NCI-H1417 (cell line): ENCODE data around the gene TNFSF18.
"Not testable (repeated sequence)": the region's sequence is repeated elsewhere in the genome, so short reads cannot be mapped to it uniquely, and the experiment has no call there.

ENCODE experiments used
- DNase-seq, 3 experiments: peaks; one replicate each; lab custom pipeline; 2025; lab: John Stamatoyannopoulos, UW

Gene TNFSF18

DNA sequence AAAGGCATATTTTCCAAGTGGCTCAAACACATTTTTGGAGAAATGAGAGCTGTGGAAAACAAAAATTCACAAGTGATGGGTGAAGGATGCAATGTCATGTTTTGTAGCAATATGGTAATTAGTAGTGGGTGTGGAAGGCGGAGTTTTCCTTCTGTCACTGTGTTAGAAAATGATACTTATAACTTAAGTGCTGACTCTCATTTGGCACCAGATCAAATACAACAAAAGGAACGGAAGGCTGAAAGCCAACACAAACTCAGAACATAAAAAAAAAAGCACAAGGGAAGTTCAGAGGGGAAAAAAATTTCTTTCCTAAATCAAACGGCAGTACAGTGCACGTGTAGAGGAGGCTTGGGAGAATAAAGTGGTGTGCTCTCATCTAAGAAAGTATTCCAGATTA, at the start of gene TNFSF18:
Gene TNFSF18 (minus strand): TSS at position 77 of the 400 bp plus-strand sequence. CDS start 45 bp downstream, at position 32.
- DNase-seq, result peak in 1 of 3 experiments; percentile 12

- DNase-seq, result no peak
Measured at GRCh38 chr1:173099166-173099565, 48.4 kb upstream of the TNFSF18 start.

DNA sequence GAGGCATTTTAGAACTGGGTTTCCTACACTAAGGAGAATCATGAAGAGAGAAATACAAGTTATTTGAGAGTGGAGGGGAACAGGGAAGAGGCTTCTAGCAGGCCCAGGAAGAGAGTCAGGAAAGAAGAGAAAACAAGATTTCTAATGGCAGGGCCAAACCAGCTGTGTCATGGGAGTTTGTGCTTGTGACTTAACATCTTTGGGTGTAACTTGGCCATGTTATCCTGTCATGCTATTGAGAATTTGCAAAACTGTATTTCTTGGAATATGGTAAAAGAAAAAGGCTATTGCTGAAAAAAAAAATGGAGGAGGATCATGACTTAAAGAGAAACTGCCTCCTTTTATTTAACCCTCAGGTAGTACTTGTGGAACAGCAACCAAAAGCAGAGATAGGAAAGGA, 47.4 kb upstream of the TNFSF18 start:
- DNase-seq, result no peak

DNA sequence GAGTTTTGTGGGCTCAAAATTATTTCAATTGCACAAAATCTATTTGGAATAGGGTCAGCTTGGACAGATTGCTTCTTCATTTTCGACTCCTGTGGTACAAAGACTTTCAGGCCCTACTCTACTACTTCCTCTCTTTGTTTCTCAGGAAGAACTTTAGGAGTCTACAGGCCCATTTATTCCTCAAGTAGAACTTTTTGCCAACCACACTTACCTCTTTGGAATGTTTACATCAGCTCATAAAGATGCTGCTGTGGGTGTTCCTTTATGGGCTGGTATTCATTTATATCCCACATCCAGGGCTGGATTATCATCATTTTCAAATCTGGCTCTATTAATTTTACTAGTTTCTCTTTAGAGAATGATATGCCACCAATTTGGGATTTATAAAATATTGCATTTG, 46.3 kb upstream of the TNFSF18 start:
- DNase-seq, result no peak

GRCh38 chr1:173095632-173096031, 44.9 kb upstream of the TNFSF18 start:
- no peak for DNase-seq

DNA sequence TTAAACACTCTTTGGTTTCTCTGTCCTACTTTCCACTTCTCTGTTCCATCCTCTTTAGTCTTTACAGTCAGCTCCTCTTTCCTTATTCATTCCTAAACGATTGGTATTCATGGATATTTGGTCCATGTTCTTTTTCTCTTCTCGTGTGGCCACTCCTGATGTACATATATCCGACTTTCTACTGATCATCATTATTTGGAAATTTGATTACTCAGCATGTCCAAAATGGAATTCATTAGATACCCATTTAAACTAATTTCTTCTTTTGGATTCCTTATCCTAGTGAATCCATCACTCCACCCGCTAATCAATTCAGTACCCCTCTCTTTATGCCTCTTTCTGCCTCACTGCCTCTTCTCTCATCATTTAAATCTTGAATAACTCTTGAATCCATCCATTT, 43.8 kb upstream of the TNFSF18 start:
- DNase-seq, result no peak

DNA sequence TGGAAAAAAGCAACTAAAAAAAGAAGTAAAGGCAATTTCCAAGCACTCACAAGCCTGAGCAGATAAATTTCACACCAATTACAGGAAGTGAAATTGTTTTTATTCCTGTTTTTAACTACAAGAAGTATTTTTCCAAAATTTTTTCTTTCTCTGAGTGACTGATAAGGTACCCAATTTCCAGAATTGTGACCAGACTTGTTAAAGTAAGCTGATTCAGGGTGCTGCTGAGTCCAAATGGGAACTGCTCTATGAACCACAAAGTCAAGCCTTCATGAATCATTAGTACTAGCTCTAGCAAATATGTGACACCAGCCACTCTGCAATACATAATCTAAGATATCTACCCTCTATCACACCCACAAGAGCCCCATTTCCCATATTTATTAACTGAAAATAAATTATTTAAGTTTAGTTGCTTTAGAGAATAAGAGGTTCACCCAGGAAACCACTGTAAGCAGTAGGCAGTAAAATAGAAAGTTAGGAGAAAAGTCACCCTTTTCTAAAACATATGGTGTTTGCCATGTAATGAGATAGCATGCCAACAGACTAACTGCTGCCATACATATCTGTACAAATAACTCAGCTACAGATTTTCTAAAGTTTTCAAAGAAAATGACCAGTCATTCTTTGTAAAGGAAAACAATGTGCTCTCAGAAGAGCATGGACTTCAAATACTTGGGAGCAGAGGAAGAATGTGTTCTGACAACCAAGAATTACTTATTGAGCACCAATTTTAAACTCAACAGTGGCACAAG, 43.1 kb upstream of the TNFSF18 start:
- DNase-seq, result no peak

DNA sequence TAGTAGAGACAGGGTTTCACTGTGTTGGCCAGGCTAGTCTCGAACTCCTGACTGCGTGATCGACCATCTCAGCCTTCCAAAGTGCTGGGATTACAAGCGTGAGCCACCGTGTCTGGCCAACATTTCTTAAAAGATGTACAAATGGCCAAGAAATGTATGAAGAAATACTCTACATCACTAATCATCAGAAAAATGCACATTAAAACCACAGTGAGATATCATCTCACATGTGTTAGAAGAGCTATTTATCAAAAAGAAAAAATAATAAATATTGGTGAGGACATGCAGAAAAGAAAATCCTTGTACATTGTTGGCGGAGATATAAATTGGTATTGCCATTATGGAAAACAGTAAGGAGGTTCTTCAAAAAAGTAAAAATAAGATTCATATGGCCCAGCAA, 33.6 kb upstream of the TNFSF18 start:
- DNase-seq, result no peak

- no peak for DNase-seq
Measured at GRCh38 chr1:173082913-173083312, 32.2 kb upstream of the TNFSF18 start.

- DNase-seq, result not testable (repeated sequence)
Measured at GRCh38 chr1:173074217-173074616, 23.5 kb upstream of the TNFSF18 start.

DNA sequence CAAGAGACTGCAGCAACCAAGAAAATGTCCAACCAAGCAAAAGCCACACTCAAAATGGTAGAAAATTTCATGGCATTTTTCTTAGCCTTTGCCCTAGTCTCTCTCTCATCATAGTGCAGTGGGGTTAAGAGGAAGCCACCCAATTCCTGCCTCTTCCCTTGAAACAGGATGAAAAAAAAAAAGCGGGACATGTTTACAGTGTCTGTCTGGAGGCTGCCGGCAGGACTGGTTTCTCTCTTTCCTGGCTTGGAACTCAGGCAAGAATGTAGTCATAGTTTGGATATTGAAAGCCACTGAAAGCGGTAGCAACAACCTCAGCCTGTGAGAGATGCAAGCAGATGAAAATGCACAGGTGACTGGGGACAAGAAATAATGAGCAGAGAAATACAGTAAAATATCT, 13.3 kb upstream of the TNFSF18 start:
- no peak for DNase-seq

DNA sequence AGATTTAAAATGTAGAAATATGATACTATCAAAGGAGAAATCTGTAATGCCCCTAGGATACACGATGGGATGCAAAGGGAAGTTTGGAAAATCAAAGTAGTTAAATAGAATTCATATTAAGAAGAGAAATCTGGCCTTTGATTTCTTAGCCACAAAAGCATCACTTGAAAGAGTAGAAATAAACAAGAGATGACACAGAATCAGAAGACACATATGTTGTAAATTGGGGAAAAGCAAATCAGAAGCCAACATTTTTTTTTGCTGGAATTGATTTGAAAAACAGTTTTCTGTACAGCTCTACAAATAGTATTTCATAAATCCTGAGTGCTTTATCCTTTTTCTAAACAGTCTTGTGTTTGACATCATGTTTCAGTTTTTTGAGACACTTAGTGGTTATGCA, 12.4 kb upstream of the TNFSF18 start:
- DNase-seq, result no peak

DNA sequence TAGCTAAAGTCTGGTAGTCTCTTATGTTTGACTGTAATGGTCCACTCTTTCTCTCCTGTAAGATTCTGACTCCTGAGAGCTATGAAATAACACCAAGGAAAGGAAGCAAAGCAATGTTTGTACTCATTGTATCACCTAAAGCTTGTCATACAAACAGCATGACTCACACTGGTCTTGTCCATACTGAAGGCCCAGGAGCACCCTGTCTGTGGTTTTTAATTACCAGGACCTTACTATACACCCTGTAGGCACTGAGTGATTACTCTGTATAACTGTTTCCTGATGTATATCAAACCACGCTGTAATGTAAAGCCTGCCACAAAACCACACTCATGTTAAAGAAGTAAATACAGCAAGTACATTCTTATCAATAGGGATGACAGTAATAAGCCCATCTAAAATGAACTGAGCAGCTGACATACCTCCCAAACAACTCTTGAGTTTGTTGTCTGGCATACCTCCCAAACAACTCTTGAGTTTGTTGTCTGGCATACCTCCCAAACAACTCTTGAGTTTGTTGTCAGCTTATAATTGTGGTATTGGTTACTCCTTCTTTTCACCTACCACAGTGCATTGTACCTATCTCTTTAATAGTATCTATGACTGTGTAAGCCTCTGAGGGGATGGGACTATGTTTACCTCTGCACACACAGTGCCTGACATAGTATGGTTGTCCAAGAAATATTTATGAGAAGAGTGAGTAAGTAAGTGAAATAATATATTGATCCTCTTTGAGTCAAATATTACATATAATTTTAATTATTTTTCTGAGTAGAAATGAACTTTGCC, 11.6 kb upstream of the TNFSF18 start:
- no peak for DNase-seq

- DNase-seq, result no peak
Measured at GRCh38 chr1:173058556-173058955, 7.8 kb upstream of the TNFSF18 start.

- DNase-seq, result no peak
Measured at GRCh38 chr1:173057984-173058383, 7.2 kb upstream of the TNFSF18 start.

DNA sequence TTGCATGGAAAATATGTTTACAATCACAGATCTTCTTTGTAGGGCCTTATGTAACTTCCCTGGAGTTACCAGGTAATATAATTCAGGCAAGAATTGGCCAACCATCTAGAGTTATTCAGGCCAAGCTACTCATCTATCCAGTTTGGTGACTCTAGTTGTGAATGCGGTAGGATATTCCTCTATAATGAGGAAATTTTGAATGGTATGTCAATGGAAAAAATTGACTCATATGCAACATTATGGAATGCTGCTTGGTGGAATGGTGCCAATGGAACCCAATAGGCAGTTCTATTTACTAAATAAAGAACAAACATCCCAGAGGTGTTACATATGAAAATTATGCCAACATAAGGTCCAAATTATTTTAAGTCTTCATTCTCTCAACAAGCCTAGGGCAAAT, 5.6 kb upstream of the TNFSF18 start:
- DNase-seq, result no peak

DNA sequence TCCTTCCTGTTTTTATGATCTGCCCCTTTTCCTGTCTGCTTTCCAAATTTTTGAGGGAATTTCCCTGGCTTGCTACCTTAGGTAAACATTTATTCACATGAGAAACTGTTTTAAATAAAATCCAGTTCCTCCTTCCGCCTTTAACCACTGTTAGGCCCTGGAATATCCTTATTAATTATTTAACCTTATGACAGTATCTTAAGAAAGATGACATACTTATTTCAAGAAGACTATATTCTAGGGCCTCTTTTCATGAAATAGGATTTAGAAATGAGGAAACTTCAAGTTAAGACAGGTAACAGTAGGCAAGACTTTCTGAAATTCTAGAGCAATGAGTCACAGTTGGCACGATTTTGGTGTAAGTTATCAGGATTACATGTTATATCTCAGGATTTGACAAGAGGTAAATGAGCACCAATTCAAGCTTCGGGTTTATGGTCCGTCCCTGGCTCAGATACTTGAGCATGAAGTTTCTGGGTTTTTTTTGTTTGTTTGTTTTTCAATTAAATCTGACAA, 2.0 kb upstream of the TNFSF18 start:
- DNase-seq, result no peak

GRCh38 chr1:173049322-173049633, 1.5 kb downstream of the TNFSF18 start:
- no peak for DNase-seq

GRCh38 chr1:173048621-173049321, 2.0 kb downstream of the TNFSF18 start:
- no peak for DNase-seq

GRCh38 chr1:173044656-173045055, 6.1 kb downstream of the TNFSF18 start:
- no peak for DNase-seq

GRCh38 chr1:173043253-173043652, 7.5 kb downstream of the TNFSF18 start:
- no peak for DNase-seq

DNA sequence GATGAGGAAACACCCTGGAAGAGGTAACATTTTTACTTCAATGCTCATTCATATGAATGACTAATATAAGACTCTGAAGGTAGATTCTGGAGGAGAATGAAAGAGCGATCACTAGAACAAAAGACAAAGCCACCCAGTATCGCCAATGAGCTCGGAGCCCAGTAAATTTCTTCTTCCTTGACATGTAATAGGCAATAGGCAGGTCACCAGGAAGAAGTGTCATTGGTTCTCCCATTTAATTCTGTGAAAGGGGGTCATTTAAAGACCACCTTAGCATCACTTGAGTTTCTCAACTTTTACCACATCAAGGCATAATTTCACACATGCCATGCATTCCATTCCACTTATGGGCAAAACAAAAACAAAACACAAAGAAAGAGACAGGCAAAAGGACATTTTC, 7.9 kb downstream of the TNFSF18 start:
- no peak for DNase-seq

GRCh38 chr1:173039626-173040025, 11.1 kb downstream of the TNFSF18 start:
- no peak for DNase-seq
